Cerebellar nuclear complex (tissue), 1 donor: ENCODE measurements around the gene WFDC11.

Experiments used
- DNase-seq, 2 experiments: peaks; one replicate each; lab custom pipeline; 2025; lab: John Stamatoyannopoulos, UW

WFDC11 gene

DNA sequence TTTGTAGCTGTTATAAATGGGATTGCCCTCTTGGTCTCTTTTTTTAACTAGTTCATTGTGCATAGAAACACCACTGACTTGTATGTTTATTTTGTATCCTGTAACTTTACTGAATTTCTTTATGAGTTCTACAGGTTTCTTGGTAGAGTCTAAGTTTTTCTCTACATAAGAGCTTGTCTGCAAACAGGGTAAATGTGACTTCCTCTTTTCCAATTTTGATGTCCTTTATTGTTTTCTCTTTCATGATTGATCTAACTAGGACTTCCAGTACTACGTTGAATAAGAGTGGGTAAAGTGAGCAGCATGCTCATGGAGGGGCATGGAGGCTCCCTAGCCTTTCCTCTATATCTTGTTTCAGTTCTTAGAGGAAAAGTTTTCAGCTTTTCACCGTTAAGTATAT is 43.5 kb downstream of the WFDC11 start:
- no peak for DNase-seq

DNA sequence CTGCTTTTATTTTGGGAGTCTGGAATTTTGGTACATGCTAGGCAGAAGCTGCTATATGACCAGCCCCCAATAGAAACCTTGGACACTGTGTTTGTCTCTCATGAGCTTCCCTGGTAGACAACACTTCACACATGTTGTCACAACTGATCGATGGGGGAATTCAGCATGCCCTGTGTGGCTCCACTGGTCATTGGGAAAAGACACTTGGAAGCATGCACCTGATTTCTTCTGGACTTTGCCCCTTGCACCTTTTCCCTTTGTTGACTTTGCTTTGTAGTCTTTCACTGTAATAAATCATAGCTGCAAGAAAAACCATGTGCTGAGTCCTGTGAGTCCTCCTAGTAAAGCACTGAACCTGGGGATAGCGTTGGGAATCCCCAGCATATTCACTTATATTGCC is 48.4 kb downstream of the WFDC11 start:
- DNase-seq: no peak

DNA sequence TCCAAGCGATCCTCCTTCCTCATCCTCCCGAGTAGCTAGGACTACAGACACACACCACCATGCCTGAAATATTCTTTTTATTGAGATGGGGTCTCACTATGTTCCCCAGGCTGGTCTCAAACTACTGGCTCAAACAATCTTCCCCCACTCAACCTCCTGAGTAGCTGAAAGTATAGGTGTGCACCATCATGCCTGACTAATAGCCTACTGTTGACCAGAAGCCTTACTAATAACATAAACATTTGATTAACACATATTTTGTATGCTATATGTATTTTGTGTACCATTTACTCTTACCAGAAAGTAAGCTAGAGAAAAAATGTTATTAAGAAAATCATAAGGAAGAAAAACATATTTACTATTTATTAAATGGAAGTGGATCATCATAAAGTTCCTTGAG is 52.4 kb downstream of the WFDC11 start:
- no peak for DNase-seq

DNA sequence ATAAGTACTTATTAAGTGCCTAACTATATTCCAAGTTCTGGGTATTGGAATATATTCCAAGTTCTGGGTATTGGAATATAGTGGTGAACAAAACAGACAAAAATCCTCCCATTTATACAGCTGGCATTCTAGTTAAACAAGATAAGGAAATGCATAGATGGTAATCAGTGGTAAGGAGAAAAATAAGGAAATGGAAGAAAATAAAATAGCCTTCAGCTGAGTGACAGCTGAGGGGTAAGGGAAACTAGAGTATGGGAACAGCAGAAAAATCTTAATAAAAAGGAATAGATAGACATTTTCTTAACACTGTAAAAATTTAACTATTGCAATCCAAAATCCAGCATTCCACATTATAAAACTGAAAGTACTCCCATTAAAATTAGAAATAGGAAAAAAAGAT is 57.7 kb downstream of the WFDC11 start:
- DNase-seq: no peak

DNA sequence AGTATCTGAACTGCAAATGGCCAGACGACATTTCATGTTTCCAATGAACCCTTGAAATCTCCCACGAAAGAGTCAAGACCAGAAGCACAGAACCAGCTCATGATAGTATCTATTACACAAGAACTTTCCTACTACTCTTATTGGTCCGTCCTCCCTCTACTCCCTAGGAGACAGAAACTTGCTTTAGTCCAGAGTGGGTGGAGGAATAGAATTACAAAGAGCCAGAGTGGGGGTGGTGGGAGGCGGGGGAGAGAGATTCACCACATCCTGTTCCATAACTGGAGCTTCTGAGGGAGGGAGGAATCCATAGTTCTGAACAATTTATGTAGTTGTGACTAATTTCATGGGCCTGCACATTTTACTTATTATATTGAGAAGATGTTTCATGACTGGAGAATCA is 59.0 kb downstream of the WFDC11 start:
- DNase-seq: no peak

DNA sequence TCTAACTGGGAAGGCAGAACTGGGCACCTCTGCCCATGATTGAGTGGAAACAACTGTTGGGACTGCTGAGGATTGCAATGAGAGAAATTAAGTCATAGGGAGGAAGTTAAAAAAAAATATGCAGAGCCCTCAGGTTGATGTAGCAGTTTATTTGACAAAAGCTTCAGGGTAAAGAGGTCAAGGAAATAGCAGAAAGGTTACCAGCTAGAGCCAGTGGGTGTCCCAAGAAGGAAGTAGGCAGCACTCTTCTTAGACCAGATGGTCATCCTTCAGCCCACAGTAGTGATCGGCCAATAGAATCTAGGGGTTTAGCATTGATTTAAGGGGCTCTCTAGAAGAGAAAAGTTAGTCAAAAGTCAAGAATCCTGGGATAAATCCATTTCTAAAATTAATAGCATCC is 62.2 kb downstream of the WFDC11 start:
- DNase-seq: no peak
